HG03439 (cell line): Measurements from ENCODE around the gene IGSF9B.
"Not testable (repeated sequence)": the region's sequence is repeated elsewhere in the genome, so short reads cannot be mapped to it uniquely, and the experiment has no call there.

Experiments
- ATAC-seq: cut with Tn5 transposase; IDR thresholded peaks from one replicate; pipeline ENCODE4 v1.9.1; 2021; ENCODE audit warnings: mild to moderate bottlenecking, moderate library complexity; ENCODE audit not compliant: unreplicated experiment

Gene IGSF9B, protein sequence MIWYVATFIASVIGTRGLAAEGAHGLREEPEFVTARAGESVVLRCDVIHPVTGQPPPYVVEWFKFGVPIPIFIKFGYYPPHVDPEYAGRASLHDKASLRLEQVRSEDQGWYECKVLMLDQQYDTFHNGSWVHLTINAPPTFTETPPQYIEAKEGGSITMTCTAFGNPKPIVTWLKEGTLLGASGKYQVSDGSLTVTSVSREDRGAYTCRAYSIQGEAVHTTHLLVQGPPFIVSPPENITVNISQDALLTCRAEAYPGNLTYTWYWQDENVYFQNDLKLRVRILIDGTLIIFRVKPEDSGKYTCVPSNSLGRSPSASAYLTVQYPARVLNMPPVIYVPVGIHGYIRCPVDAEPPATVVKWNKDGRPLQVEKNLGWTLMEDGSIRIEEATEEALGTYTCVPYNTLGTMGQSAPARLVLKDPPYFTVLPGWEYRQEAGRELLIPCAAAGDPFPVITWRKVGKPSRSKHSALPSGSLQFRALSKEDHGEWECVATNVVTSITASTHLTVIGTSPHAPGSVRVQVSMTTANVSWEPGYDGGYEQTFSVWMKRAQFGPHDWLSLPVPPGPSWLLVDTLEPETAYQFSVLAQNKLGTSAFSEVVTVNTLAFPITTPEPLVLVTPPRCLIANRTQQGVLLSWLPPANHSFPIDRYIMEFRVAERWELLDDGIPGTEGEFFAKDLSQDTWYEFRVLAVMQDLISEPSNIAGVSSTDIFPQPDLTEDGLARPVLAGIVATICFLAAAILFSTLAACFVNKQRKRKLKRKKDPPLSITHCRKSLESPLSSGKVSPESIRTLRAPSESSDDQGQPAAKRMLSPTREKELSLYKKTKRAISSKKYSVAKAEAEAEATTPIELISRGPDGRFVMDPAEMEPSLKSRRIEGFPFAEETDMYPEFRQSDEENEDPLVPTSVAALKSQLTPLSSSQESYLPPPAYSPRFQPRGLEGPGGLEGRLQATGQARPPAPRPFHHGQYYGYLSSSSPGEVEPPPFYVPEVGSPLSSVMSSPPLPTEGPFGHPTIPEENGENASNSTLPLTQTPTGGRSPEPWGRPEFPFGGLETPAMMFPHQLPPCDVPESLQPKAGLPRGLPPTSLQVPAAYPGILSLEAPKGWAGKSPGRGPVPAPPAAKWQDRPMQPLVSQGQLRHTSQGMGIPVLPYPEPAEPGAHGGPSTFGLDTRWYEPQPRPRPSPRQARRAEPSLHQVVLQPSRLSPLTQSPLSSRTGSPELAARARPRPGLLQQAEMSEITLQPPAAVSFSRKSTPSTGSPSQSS (N-terminal part only)

DNA sequence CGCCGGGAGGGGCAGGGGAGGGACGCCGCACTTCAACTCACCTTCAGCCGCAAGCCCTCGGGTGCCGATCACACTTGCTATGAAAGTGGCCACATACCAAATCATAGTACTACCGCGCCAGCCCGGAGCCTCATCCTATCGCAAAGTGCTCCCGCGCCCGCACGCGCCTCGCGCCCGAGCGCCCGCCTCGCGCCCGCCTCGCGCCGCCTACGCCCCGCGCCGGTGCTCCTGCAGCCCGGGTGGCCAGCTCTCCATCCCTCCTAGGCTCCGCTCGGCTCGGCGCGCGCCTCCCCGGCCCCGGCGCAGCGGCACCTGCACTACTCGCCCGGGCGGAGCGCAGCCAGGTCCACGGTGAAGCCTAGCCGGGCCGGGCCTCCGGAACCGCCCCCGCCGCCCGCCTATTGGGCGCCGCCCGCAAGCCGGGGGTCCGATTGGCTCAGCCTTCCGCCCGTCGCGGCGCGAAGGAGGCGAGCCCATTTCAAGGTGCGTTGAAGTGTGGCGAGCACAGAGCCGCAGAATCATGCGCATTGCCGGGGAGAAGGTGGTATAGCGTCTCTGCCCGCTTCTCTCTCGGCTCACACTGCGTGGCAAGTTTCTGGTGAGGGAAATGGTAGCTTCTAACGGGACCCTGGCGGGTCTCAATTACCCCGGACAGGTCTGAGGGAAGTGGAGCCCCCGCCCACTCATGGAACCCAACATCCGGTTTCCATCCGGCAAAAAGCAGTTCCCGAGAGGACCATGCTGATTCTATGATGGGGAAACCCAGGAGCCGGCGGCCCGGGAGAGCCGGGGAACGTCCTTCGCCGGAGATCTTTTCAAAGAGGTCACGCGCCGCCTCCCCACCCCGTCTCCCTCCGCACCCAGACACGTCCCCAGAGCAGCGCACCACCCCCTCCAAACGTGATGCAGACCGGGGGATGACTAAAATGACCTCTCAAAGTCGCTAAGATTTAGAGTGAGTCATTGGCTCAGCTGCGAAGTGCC is at the start of gene IGSF9B:
IGSF9B (minus strand) TSS at position 319 of the 984 bp plus-strand sequence; CDS start at position 105, 214 bp downstream.
- ATAC-seq = peak; percentile 98

DNA sequence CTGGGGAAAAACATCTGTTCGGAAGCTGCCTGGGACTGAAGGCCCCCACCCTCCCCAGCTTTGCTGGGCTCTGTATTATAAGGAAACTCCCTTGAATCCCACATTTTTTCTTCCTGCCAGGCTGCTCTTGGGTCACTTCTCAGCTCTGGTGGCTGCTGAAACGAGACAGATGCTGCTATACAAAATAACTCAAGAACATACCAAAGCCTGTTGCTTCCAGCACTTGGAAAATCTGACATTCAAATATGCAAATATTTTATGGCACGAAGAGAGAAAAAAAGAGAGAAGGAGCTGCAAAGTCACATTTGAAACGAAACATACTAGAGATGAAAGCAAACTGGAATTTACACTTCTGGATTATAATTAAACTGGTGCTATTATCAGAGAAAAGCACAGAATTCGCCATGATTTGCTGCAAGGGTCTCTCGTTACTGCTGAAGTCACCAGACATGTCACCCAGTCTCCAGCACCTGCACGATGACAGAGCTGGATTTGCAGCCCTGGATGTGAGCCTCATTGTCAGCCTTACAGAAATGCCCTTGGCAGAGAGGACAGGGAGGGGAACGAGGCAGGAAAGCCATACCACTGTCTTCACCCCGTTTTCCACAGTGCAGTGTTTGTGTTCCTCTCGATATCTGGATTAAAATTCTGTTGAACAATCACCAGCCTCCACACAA is 47.9 kb upstream of the IGSF9B start:
- no peak for ATAC-seq

DNA sequence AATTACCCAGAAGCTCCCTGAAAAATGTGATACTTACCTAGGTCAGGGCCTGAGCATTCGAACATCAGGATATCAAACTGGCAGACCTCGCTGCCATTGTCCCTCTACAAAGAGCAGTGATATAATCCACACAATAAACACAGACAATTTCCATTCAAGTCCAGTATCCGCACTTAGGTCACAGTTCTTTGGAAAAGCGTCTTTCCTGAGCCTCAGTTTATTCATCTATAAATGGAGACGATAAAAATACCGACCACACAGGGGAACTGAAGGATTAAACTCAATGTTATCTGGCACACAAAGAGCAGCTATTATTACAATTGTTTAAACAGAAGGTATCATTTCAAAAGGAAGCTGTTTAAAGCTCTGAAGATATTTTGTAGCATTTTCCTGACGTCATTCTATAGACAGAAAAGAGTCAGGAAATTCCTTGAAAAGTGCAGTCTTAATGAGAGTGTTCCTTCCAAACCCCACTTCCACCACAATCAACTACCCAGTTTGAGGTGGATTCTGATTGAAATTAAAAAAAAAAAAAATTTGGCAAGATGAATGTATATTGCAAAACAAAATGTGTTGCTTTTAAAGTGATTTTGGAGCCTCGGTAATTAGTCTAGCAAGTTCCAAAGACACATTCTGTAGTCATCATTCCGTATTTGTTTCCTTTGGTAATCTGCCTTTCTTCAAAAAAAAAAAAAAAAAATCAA is 47.2 kb upstream of the IGSF9B start:
- ATAC-seq = no peak

DNA sequence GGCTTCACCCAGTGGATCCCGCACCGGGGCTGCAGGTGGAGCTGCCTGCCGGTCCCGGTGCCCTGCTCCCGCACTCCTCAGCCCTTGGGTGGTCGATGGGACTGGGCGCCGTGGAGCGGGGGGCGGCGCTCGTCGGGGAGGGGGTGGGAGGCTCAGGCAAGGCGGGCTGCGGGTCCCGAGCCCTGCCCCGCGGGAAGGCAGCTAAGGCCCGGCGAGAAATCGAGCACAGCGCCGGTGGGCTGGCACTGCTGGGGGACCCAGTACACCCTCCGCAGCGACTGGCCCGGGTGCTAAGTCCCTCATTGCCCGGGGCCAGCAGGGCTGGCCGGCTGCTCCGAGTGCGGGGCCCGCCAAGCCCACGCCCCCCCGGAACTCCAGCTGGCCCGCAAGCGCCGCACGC is 46.1 kb upstream of the IGSF9B start:
- ATAC-seq = not testable (repeated sequence)

DNA sequence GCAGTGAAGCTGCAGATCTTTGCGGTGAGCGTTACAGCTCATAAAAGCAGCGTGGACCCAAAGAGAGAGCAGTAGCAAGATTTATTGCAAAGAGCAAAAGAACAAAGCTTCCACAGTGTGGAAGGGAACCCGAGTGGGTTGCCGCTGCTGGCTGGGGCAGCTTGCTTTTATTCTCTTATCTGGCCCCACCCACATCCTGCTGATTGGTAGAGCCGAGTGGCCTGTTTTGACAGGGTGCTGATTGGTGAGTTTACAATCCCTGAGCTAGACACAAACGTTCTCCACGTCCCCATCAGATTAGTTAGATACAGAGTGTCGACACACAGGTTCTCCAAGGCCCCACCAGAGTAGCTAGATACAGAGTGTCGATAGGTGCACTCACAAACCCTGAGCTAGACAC is 45.6 kb upstream of the IGSF9B start:
- not testable (repeated sequence) for ATAC-seq

DNA sequence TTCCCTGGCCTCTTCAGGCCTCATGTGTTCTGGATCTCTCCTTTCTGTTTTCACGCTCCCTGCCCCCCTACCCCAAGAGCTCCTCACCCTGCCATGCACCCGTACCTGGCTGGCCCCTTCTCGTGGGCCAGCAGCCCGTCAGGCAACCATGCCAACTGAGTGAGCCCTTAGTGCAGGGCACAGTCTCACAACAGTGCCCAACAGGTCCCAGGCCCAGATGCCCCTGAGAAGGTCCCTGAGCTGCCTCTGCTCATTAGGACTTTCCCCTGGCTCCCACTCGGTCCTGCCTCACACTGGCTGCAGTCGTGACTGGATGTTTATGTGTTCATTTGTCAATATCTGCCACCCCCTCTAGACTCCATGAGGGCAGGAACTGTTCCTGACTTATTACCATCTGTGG is 44.8 kb upstream of the IGSF9B start:
- ATAC-seq = no peak

DNA sequence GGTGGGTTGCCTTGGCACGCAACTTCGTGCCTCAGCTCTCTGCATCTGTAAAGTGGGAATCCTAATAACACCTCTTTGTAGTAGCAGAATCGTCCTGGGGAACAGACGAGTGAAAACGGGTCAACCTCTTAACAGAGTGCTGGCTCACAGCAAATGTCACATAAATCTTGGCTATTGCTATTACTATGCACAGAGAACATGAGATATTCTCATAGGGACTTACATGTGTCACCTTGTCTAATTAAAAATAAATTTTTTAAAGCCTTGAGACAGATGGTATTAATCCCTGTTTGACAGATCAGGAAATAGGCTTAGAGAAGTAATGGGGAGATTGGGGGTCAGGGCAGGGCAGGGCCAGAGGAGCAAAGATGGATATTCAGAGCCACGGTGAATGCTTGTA is 44.3 kb upstream of the IGSF9B start:
- ATAC-seq = no peak

DNA sequence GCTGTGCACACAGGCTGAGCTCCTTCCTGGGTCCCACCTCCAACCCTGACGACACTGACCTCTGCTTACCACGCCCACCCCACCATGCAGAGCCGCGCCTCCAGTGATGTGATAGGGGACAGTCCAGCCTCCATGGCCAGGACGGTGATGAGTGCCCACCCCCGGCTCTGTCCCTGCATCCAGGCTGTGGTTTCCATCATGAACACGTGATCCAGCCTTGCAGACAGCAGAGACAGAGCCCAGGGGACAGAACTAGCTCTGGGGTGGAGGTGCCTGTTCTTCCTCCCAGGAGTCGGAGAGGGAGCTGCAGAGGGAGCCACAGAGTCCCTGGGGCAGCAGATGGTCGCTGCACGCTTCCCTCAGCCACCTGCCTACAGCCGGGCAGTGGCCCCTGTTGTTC is 42.6 kb upstream of the IGSF9B start:
- no peak for ATAC-seq

DNA sequence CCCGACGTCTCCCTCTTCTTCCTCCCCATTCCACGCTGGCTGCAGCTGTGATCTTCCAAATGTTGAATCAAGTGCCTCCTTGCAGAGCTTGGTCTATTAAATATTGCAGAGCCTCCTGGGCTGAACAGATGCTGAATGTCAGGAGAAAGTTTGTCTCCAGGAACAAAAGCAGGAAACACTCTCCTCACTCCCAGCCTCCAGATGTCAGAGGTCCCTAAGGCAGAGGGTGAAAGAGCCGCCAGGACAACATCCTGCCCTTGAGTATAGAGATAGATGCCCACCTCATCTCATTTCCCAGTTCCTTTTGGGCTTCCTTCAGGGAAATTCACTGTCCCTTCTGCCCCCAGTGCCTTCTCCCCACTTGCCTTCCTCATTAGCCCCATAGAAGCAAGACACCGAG is 40.8 kb upstream of the IGSF9B start:
- ATAC-seq = no peak

DNA sequence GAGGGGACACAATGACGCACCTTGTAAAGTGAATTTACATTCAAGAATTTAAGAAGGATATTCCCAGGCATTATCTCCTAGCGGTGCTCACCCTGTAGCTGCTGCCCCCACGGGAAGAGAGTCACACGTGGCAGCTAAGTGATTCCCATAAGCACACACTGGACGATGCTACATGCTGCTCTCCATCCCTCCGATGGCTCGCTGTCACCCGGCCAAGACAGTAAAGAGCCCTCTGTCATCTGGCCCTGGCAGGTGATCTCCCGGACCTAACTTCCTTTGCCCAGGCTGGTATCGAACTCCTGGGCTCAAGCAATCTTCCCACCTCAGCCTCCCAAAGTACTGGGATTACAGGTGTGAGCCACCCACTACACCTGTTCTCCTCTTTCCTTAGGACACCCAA is 39.9 kb upstream of the IGSF9B start:
- no peak for ATAC-seq

DNA sequence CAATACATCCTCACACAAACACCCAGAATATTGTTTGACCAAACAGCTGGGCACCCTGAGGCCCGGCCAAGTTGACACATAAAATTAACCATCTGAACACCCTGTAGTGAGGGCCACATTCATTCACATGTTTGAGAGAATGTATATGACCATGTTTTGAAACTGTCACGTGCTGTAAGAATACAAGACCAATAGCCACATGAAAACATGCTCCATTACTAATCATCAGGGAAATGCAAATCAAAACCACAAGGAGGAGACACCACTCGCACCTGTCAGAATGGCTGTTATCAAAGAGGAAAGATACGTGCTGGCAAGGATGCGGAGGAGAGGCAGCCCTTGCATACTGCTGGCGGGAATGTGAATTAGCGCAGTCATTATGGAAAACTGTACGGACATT is 38.3 kb upstream of the IGSF9B start:
- ATAC-seq = no peak

DNA sequence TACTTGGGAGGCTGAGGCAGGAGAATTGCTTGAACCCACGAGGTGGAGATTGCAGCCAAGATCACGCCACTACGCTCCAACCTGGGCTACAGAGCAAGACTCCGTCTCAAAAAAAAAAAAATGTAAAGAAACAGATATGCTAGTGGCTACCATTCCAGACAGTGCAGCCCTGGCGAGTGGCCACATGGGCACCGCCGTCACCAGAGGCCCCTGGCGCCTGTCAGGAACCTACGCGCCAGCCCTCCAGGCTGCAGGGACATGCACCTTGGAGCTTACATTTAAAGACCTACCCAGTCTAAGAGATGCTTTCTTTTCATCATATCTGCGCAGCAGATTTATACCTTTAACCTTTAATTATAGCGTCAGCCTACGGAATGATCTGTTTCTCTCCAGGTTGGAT is 37.2 kb upstream of the IGSF9B start:
- ATAC-seq = no peak

DNA sequence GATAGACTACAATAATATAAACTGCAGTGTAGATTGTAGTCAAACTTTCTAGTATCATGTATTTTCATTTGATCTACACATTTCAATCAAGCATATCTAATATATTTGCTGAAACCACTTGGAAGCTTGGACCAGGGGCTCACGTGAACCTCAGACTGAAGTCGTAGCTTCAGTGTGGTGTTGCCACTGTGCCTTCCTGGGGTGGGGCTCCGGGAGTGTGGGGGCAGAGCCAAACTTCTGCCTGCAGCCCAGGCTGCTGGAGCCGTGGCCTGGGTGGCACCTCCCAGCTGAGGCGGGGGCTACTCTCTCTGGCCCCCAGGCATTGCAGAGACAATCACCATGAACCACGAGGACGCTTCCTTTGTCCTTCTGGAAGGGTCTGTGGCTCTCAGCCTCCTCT is 36.3 kb upstream of the IGSF9B start:
- ATAC-seq = no peak

DNA sequence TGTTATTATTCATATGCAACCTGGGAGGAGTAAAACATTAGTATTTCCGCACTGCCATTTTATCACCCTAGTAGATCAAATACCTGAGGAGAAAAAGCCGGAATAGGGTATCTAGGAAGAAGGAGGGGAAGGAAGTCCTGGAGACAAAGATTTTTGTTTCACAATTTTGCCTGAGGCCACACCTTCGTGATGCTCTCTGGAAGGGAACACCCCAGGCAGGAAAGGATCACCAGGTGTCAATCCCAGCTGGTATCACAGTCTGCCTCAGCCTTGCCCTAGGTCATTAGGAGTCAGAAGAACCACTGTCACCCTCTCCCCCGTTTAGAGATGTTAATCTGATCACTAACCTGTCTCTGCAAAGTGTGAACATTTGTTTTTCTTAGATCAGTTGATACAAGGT is 35.4 kb upstream of the IGSF9B start:
- no peak for ATAC-seq

DNA sequence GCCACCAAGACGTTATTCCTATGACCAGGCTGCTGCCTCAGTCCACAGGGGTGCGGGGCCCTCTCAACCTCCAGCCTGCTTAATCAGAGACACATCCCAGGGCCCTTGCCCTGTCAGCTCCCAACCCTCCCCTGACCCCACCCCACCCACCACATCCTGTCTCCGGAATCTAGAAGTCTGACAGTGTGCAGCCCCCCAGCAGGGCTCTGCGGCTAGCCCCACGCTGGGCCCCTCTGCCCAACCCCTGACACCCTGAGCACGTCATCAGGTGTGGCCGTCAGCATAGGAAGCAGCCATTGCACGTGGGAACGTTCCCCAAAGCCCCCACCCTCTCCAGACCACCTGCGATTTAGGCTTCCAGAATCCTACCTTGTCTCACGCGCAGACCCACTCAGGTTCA is 34.3 kb upstream of the IGSF9B start:
- ATAC-seq = no peak

DNA sequence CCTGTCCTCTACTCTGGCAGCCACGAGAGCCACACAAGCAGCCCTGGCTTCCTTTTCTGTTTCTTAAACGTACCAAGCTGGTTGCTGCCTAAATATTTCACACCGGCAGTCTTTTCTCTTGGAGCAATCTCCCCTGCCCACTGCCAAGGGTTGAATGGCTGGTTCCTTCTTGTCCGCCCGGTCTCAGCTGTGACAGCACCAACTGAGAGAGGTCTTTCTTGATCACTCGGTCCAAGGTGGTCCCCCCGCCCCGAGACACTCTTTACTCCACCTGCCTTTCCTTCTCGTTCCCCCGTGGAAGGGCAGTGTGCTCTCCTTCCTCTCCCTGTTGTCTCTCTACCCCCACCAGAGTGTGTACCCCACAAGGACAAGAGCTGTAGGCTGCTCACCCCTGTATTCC is 33.7 kb upstream of the IGSF9B start:
- no peak for ATAC-seq

DNA sequence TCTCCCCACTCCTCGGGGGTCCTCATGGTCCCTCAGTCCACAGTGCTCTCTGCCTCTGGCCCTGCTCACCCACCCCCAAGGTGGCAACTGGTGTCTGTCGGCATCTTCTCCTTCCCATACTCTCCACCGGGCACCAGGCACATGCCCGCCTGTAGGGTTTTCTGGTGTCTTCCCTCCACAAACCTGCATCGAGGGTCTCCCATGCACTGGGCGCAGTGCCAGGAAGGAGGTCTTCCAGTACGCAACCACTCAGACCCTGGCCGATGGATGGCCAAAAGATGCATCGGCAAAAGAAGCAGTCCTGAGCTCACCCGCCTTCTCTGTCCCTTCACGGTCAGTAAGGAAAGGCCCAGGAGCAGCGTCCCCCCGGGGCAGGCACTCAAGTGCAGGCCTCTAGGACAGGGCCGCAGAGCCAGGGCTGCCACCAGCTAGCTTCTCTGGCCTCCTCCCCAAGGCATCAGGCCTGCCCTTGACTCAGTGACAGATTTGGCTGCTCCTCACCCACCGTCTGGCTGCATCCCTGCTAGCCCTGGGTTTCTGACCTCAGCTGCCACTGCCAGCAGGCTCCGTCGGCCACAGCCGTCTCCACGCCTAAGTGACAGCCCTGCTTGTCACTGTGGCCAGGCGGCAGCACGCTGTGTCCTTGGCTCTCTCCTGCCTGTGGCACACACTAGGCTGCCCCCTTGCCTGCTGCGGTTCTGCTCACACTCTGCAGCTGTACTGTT is 32.1 kb upstream of the IGSF9B start:
- no peak for ATAC-seq

DNA sequence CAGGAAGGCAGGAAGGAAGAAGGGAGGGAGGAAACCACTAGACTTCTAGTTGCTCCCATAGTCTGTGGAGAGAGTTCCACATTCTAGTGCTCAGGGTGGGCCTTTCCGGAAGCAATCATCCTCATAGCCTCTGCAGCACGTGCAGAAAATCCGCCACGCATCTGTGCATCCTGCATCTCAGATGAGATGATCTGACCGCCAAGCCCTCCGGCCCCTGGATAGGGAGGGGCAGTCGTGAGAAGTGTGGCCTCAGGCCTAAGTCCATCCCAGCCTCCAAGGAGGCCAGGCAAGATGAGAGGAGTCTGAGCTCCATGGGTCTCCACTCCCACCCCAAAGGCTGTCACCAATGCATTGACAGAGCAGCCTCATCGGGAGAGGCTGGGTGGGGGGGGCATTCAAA is 30.4 kb upstream of the IGSF9B start:
- ATAC-seq = no peak
